Smooth muscle cell (in vitro differentiated cells): Measurements from ENCODE around the gene PCGF1. TPM values are rescaled to one million over a fixed set of nuclear protein-coding genes. Genes with fewer than 3 reads are reported as not detected.
A peak's percentile ranks its signal among the peaks of the same experiment; 100 is the strongest.

Source experiments
- DNase-seq: peaks from one replicate; lab custom pipeline; 2025; ENCODE audit not compliant: unreplicated experiment; lab: John Stamatoyannopoulos, UW
- H2AFZ ChIP-seq: fragments of 200-600 bp; sonication (generic); 2 replicates; pipeline ENCODE4 v1.6.0; 2016; ENCODE audit warnings: antibody characterized with exemption, low read depth, mild to moderate bottlenecking
- H3F3A ChIP-seq: fragments of 200-600 bp; sonication (generic); 2 replicates; pipeline ENCODE4 v1.6.0; 2017; ENCODE audit warnings: antibody characterized with exemption, low read depth
- H3K27ac ChIP-seq: fragments of 200-600 bp; sonication (generic); 2 replicates; pipeline ENCODE4 v1.5.1; 2016; ENCODE audit warnings: low read depth, mild to moderate bottlenecking
- H3K27me3 ChIP-seq: fragments of 200-600 bp; sonication (generic); 2 replicates; pipeline ENCODE4 v1.6.1; 2016; ENCODE audit warnings: low read depth, mild to moderate bottlenecking
- H3K36me3 ChIP-seq: fragments of 200-600 bp; sonication (generic); 2 replicates; pipeline ENCODE4 v1.5.1; 2016; ENCODE audit warnings: low read depth
- H3K4me1 ChIP-seq: fragments of 200-600 bp; sonication (generic); 2 replicates; pipeline ENCODE4 v1.5.1; 2016; ENCODE audit warnings: low read depth
- H3K4me2 ChIP-seq: fragments of 200-600 bp; sonication (generic); 2 replicates; pipeline ENCODE4 v1.6.0; 2016; ENCODE audit warnings: mild to moderate bottlenecking
- H3K4me3 ChIP-seq: fragments of 200-600 bp; sonication (generic); 2 replicates; pipeline ENCODE4 v1.5.1; 2016; ENCODE audit warnings: mild to moderate bottlenecking
- H3K79me2 ChIP-seq: fragments of 200-600 bp; sonication (generic); 2 replicates; pipeline ENCODE4 v1.6.0; 2016; ENCODE audit warnings: low read depth, mild to moderate bottlenecking
- H3K9ac ChIP-seq: fragments of 200-600 bp; sonication (generic); 2 replicates; pipeline ENCODE4 v1.6.0; 2016; ENCODE audit warnings: low read depth
- H3K9me3 ChIP-seq: fragments of 200-600 bp; sonication (generic); replicated peaks from 2 replicates; pipeline ENCODE4 v1.5.1; 2016; ENCODE audit warnings: low read depth
- H4K20me1 ChIP-seq: fragments of 200-600 bp; sonication (generic); 2 replicates; pipeline ENCODE4 v1.6.0; 2016; ENCODE audit warnings: low read depth
- WGBS: methylation state at CpG from one replicate; pipeline ENCODE4 v1.1.7; 2016; ENCODE audit warnings: low lambda C conversion rate; 5-methylcytosine and 5-hydroxymethylcytosine counted together
- polyA plus RNA-seq: library from polyadenylated mRNA; unstranded; fragments of >200 nt; fragmentation: Nextera tagmentation; extraction: Ambion mirVana; gene quantifications from 2 replicates; pipeline ENCODE4 v1.2.1, GENCODE V29; 2016
- total RNA-seq: library from RNA; depleted of rRNA; stranded (reverse); fragments of >200 nt; gene quantifications from 2 replicates; pipeline ENCODE4 v1.2.3, GENCODE V29; 2014
- TF ChIP-seq, protein P1 (sequence below): fragments of 200-600 bp; sonication (generic); IDR thresholded peaks from 2 replicates; pipeline ENCODE4 v1.5.1; 2017; ENCODE audit warnings: borderline replicate concordance, mild to moderate bottlenecking, antibody characterized with exemption; ENCODE audit not compliant: insufficient read depth, poor library complexity, severe bottlenecking

Gene PCGF1
- total and polyA plus RNA-seq, 2 experiments from 2014 or later, result 19.1 to 29.3 TPM

DNA sequence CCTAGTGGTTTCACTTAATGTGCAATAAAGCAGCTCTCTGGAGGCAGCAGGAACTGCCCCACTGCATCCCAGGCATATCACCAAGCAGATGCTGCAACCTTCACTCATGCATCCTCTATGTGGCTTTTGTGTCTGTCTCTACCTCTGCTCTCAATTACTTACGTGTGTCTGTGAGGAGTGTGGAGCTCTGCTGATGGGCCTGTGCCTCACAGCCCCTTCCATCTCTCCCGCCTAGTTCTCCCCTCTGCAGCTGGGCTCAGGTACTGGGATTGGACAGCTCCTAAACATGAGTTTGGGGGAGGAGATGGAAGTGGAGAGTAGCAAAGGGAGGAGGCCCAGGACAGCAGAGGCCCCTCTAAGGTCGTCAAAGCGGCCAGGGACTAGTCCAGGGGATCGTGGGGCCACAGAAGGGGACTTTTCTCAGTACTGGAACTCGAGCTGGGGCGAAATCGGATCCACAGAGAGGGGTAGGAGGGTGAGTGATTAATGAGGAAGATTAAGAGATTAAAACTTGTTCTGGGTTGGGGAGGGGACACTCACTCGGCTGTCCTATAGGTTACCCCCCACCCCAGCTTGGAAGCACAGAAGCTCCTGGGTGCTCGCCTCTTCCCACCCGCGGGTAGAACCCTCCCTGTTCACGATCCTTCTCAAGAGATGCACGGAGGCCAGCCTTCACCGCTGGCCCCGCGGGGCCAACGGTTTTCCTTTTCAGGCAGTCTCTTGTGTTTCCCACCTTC lies 6.0 kb downstream of the PCGF1 start:
- Histone ChIP-seq H3K27ac (no peak overlapping the region), H2AFZ (no peak overlapping the region), H3K9ac (no peak overlapping the region), H3K79me2 (peaks cover 17% of the 10 kb centered on the region), H3K9me3 (no peaks in the 10 kb centered on the region), H3K4me3 (peak overlapping the region; percentile 61), H3K36me3 (no peaks in the 10 kb centered on the region), H4K20me1 (peaks cover 4% of the 10 kb centered on the region), H3F3A (peaks cover 6% of the 10 kb centered on the region), H3K4me1 (peaks cover 34% of the 10 kb centered on the region), H3K27me3 (peaks cover 49% of the 10 kb centered on the region), H3K4me2 (peak overlapping the region; percentile 94)
- DNase-seq, result no peak
- TF ChIP-seq, protein P1, sequence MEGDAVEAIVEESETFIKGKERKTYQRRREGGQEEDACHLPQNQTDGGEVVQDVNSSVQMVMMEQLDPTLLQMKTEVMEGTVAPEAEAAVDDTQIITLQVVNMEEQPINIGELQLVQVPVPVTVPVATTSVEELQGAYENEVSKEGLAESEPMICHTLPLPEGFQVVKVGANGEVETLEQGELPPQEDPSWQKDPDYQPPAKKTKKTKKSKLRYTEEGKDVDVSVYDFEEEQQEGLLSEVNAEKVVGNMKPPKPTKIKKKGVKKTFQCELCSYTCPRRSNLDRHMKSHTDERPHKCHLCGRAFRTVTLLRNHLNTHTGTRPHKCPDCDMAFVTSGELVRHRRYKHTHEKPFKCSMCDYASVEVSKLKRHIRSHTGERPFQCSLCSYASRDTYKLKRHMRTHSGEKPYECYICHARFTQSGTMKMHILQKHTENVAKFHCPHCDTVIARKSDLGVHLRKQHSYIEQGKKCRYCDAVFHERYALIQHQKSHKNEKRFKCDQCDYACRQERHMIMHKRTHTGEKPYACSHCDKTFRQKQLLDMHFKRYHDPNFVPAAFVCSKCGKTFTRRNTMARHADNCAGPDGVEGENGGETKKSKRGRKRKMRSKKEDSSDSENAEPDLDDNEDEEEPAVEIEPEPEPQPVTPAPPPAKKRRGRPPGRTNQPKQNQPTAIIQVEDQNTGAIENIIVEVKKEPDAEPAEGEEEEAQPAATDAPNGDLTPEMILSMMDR, result no peak
- WGBS, result 52% methylated on average over 18 of the region's 18 CpGs

DNA sequence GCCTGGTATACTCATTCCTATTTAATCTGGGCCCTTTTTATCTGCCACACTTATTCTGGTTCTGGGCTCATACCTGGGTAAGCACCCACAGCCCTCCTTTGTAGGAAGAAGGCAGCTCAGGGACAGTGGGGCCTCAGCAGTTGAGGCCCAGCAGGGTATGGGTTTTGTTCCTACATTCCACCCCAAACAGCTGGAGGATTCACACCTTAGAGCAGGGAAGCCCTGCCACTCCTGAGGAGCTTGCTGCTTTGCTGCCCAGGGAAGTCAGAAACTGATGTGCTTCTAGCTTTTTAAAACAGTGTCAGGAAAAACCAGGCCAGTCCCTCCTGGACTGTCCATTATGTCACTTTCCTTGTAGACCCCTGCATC lies 6.9 kb downstream of the PCGF1 start:
- no peak overlapping the region for H2AFZ ChIP-seq
- peaks cover 27% of the 10 kb centered on the region for H3K4me1 ChIP-seq
- H3K4me3 ChIP-seq, result no peak overlapping the region
- no peaks in the 10 kb centered on the region for H3K9me3 ChIP-seq
- H3K9ac ChIP-seq, result no peak overlapping the region
- H4K20me1 ChIP-seq, result no peaks in the 10 kb centered on the region
- no peak for DNase-seq
- peaks cover 49% of the 10 kb centered on the region for H3K27me3 ChIP-seq
- H3K27ac ChIP-seq, result no peak overlapping the region
- H3K36me3 ChIP-seq, result no peaks in the 10 kb centered on the region
- H3K4me2 ChIP-seq, result no peak overlapping the region
- TF ChIP-seq, protein P1, result no peak
- peaks cover 10% of the 10 kb centered on the region for H3F3A ChIP-seq
- peaks cover 8% of the 10 kb centered on the region for H3K79me2 ChIP-seq

DNA sequence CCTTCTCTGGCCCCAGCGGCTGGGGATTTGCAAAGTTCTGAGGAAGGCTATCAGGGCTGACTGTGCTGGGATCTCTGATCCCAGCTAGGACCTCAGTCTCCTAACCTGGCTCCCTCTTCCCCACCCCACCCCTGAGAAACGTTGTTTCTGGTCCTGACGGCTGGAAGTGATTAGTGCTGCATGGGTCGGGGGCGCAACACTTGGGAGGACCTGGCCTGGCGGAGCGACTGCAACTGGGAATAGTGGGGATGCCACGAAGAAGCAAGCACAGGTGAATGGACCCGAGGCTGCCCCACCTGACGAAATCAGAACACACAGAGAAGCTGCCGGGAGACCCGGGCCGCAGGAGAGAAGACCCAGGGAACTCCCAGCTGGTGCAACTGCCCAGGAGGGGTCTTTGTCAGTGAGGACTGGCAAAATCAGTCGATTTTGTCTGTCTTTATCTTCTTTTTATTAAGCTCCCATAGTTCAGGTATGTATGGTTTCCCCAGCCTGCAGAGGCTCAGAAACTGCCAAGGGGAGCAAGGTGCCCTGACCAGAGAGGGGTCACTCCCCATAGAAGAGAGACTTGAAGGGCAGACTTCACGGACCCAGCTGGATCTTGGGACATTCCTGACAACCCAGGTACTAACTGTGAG lies 7.4 kb downstream of the PCGF1 start:
- TF ChIP-seq, protein P1, result no peak
- peaks cover 10% of the 10 kb centered on the region for H3F3A ChIP-seq

More for the DNA sequence above, 7.4 kb downstream of the PCGF1 start:
- H4K20me1 ChIP-seq, result no peaks in the 10 kb centered on the region
- no peaks in the 10 kb centered on the region for H3K9me3 ChIP-seq
- no peak overlapping the region for H3K9ac ChIP-seq
- 32% methylated on average over 13 of the region's 15 CpGs for WGBS
- H3K79me2 ChIP-seq, result peaks cover 4% of the 10 kb centered on the region
- H3K4me1 ChIP-seq, result peaks cover 27% of the 10 kb centered on the region
- peaks cover 49% of the 10 kb centered on the region for H3K27me3 ChIP-seq
- no peaks in the 10 kb centered on the region for H3K36me3 ChIP-seq
- H3K4me3 ChIP-seq, result peak overlapping the region; percentile 46
- no peak overlapping the region for H2AFZ ChIP-seq
- no peak overlapping the region for H3K27ac ChIP-seq
- H3K4me2 ChIP-seq, result peak overlapping the region; percentile 88
- no peak for DNase-seq
